ES-I3 (cell line): Measurements from ENCODE around the gene DSCAM.

Source experiments
- H3K36me3 ChIP-seq: 2 replicates; pipeline ENCODE4 v1.6.1; 2013; ENCODE audit warnings: mild to moderate bottlenecking, low read length, control low read depth, moderate library complexity; ENCODE audit not compliant: insufficient read depth
- H3K4me1 ChIP-seq: 2 replicates; pipeline ENCODE4 v1.6.1; 2013; ENCODE audit warnings: mild to moderate bottlenecking, control low read depth, low read length; ENCODE audit not compliant: insufficient read depth
- H3K9ac ChIP-seq: 2 replicates; pipeline ENCODE4 v1.6.1; 2013; ENCODE audit warnings: low read depth, mild to moderate bottlenecking, low read length, moderate library complexity
- H3K9me3 ChIP-seq: 2 replicates; pipeline ENCODE4 v1.6.1; 2013; ENCODE audit warnings: mild to moderate bottlenecking, low read length, moderate library complexity; ENCODE audit not compliant: control insufficient read depth, insufficient read depth

Gene DSCAM

GRCh38 chr21:40176724-40177123 lies 670.2 kb downstream of the DSCAM start:
- Histone ChIP-seq H3K9ac (no peak overlapping the region), H3K4me1 (no peaks in the 10 kb centered on the region), H3K9me3 (no peaks in the 10 kb centered on the region), H3K36me3 (no peaks in the 10 kb centered on the region)

- no peaks in the 10 kb centered on the region for H3K9me3 ChIP-seq
- no peaks in the 10 kb centered on the region for H3K36me3 ChIP-seq
- no peaks in the 10 kb centered on the region for H3K4me1 ChIP-seq
- no peak overlapping the region for H3K9ac ChIP-seq
Observed at GRCh38 chr21:40173816-40174215, 673.1 kb downstream of the DSCAM start.

- Histone ChIP-seq H3K9me3 (no peaks in the 10 kb centered on the region), H3K4me1 (peaks cover 12% of the 10 kb centered on the region), H3K36me3 (no peaks in the 10 kb centered on the region), H3K9ac (no peak overlapping the region)
Observed at GRCh38 chr21:40169971-40170370, 677.0 kb downstream of the DSCAM start.

- Histone ChIP-seq H3K4me1 (peaks cover 12% of the 10 kb centered on the region), H3K36me3 (no peaks in the 10 kb centered on the region), H3K9ac (no peak overlapping the region), H3K9me3 (no peaks in the 10 kb centered on the region)
Observed at GRCh38 chr21:40166291-40166843, 680.6 kb downstream of the DSCAM start.

GRCh38 chr21:40165773-40166070 lies 681.2 kb downstream of the DSCAM start:
- Histone ChIP-seq H3K9me3 (no peaks in the 10 kb centered on the region), H3K36me3 (no peaks in the 10 kb centered on the region), H3K4me1 (peaks cover 12% of the 10 kb centered on the region), H3K9ac (no peak overlapping the region)

GRCh38 chr21:40164905-40165772 lies 681.8 kb downstream of the DSCAM start:
- no peak overlapping the region for H3K9ac ChIP-seq

GRCh38 chr21:40162075-40162474 lies 684.9 kb downstream of the DSCAM start:
- Histone ChIP-seq H3K36me3 (no peaks in the 10 kb centered on the region), H3K9me3 (no peaks in the 10 kb centered on the region), H3K9ac (no peak overlapping the region), H3K4me1 (peaks cover 12% of the 10 kb centered on the region)

More at GRCh38 chr21:40164905-40165772, 681.8 kb downstream of the DSCAM start:
- H3K9me3 ChIP-seq, result no peaks in the 10 kb centered on the region
- H3K36me3 ChIP-seq, result no peaks in the 10 kb centered on the region
- H3K4me1 ChIP-seq, result peaks cover 12% of the 10 kb centered on the region

- Histone ChIP-seq H3K36me3 (no peaks in the 10 kb centered on the region), H3K9ac (no peak overlapping the region), H3K4me1 (peaks cover 7% of the 10 kb centered on the region), H3K9me3 (no peaks in the 10 kb centered on the region)
Observed at GRCh38 chr21:40160911-40161310, 686.0 kb downstream of the DSCAM start.

GRCh38 chr21:40158366-40158765 lies 688.6 kb downstream of the DSCAM start:
- Histone ChIP-seq H3K9me3 (no peaks in the 10 kb centered on the region), H3K9ac (no peak overlapping the region), H3K36me3 (no peaks in the 10 kb centered on the region), H3K4me1 (no peaks in the 10 kb centered on the region)

- H3K4me1 ChIP-seq, result no peaks in the 10 kb centered on the region
- no peaks in the 10 kb centered on the region for H3K9me3 ChIP-seq
- H3K9ac ChIP-seq, result no peak overlapping the region
- H3K36me3 ChIP-seq, result no peaks in the 10 kb centered on the region
Observed at GRCh38 chr21:40155563-40155962, 691.4 kb downstream of the DSCAM start.

- Histone ChIP-seq H3K9me3 (no peaks in the 10 kb centered on the region), H3K4me1 (no peaks in the 10 kb centered on the region), H3K9ac (no peak overlapping the region), H3K36me3 (no peaks in the 10 kb centered on the region)
Observed at GRCh38 chr21:40153351-40153750, 693.6 kb downstream of the DSCAM start.

- H3K36me3 ChIP-seq, result no peaks in the 10 kb centered on the region
- no peaks in the 10 kb centered on the region for H3K9me3 ChIP-seq
Observed at GRCh38 chr21:40152476-40152875, 694.5 kb downstream of the DSCAM start.

GRCh38 chr21:40151611-40152010 lies 695.3 kb downstream of the DSCAM start:
- H3K36me3 ChIP-seq, result no peaks in the 10 kb centered on the region
- H3K4me1 ChIP-seq, result no peaks in the 10 kb centered on the region
- no peaks in the 10 kb centered on the region for H3K9me3 ChIP-seq
- no peak overlapping the region for H3K9ac ChIP-seq

More at GRCh38 chr21:40152476-40152875, 694.5 kb downstream of the DSCAM start:
- no peak overlapping the region for H3K9ac ChIP-seq
- H3K4me1 ChIP-seq, result no peaks in the 10 kb centered on the region

- Histone ChIP-seq H3K36me3 (no peaks in the 10 kb centered on the region), H3K9me3 (no peaks in the 10 kb centered on the region), H3K9ac (no peak overlapping the region), H3K4me1 (no peaks in the 10 kb centered on the region)
Observed at GRCh38 chr21:40146216-40146837, 700.6 kb downstream of the DSCAM start.
